NB4 (cell line): Measurements from ENCODE around the gene LNX2.

Source experiments
- DNase-seq: peaks from one replicate; pipeline ENCODE4 v3.0.0; 2010; ENCODE audit warnings: low read depth
- H3K4me3 ChIP-seq: one replicate; pipeline ENCODE4 v1.5.1; 2011; ENCODE audit warnings: mild to moderate bottlenecking, low read depth, low read length, moderate library complexity
- MYC ChIP-seq: IDR thresholded peaks from 2 replicates; pipeline ENCODE4 v1.6.1; 2011; ENCODE audit warnings: low read depth, low read length
- POLR2A ChIP-seq: IDR thresholded peaks from 2 replicates; pipeline ENCODE4 v1.6.1; 2011; ENCODE audit warnings: mild to moderate bottlenecking; ENCODE audit not compliant: insufficient read length; ENCODE audit errors: extremely low read depth
- TF ChIP-seq, protein P1 (sequence below): IDR thresholded peaks from 2 replicates; pipeline ENCODE4 v1.6.1; 2011; ENCODE audit warnings: low read depth, low read length
- TF ChIP-seq, protein P2 (sequence below): IDR thresholded peaks from one replicate; pipeline ENCODE4 v1.5.1; 2012; ENCODE audit warnings: low read depth, low read length

Gene LNX2

DNA sequence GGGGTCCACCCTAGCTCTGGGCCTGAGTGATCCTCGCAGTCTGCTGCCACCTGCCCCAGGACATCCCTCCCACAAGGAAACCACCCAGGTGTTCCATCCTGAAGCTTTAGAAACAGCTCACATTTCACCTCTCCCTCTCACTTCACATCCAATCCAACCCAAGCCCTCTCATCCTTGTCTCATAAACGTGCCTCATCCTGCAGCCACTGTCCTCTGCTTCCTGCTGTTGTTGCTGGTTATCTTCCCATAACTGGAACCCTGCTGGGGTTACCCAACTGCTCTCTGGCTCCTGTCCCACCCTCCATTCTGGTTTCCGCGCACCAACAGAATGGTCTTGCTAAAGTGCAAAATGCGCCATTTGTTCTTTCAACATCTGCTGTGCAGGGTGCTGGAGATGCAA lies 110.2 kb downstream of the LNX2 start:
- DNase-seq, result peak; percentile 9
- H3K4me3 ChIP-seq, result no peak overlapping the region
- TF ChIP-seq, protein P1, sequence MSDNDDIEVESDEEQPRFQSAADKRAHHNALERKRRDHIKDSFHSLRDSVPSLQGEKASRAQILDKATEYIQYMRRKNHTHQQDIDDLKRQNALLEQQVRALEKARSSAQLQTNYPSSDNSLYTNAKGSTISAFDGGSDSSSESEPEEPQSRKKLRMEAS, result no peak
- TF ChIP-seq MYC (no peak), POLR2A (no peak)
- TF ChIP-seq, protein P2, sequence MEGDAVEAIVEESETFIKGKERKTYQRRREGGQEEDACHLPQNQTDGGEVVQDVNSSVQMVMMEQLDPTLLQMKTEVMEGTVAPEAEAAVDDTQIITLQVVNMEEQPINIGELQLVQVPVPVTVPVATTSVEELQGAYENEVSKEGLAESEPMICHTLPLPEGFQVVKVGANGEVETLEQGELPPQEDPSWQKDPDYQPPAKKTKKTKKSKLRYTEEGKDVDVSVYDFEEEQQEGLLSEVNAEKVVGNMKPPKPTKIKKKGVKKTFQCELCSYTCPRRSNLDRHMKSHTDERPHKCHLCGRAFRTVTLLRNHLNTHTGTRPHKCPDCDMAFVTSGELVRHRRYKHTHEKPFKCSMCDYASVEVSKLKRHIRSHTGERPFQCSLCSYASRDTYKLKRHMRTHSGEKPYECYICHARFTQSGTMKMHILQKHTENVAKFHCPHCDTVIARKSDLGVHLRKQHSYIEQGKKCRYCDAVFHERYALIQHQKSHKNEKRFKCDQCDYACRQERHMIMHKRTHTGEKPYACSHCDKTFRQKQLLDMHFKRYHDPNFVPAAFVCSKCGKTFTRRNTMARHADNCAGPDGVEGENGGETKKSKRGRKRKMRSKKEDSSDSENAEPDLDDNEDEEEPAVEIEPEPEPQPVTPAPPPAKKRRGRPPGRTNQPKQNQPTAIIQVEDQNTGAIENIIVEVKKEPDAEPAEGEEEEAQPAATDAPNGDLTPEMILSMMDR, result no peak

- H3K4me3 ChIP-seq, result no peak overlapping the region
- no peak for TF ChIP-seq MYC
- TF ChIP-seq, protein P2, result no peak
- no peak for TF ChIP-seq POLR2A
- TF ChIP-seq, protein P1, result no peak
- DNase-seq, result no peak
Measured at GRCh38 chr13:27508802-27509201, 111.5 kb downstream of the LNX2 start.

GRCh38 chr13:27505792-27506191 lies 114.5 kb downstream of the LNX2 start:
- no peak for TF ChIP-seq POLR2A
- TF ChIP-seq MYC, result no peak
- TF ChIP-seq, protein P1, result no peak
- TF ChIP-seq, protein P2, result no peak
- DNase-seq, result no peak
- H3K4me3 ChIP-seq, result no peak overlapping the region

- DNase-seq, result no peak
- no peak overlapping the region for H3K4me3 ChIP-seq
- TF ChIP-seq, protein P2, result no peak
- TF ChIP-seq, protein P1, result no peak
- TF ChIP-seq POLR2A (no peak), MYC (no peak)
Measured at GRCh38 chr13:27504868-27505194, 115.5 kb downstream of the LNX2 start.

DNA sequence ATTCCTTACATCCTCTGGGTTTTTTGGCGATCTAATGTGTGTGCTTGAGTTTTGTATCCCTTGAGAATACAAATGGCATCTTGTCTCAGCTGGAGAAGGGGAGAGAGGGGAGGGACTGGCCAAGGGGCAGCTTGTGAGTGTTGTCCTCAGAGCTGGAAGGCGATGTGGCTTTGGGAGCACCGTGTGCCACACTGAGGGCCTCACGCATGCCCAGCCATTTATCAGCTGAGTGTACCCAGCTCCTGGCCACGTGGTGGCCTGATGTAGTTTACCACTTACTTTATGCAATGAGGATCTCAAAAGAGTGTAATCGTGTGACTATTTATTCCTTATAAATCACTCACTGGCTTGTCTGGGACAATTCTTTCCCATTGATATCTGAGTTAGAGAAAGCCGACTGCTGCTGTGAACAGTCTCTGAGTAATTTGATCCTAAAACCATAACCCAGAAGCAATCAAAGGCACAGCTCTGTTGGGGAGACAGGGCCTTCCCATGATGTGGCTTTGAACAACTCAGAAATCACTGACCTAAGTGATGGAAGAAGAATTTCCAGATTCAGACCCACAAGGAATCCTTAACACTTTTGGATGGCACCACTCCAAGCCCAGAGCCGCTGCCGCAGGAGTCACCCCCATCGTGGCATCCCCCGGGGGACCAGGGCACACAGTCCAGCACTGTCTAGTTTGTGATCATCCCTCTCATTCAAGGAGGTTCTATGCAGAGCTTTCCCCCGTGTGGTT lies 116.0 kb downstream of the LNX2 start:
- TF ChIP-seq POLR2A (no peak), MYC (no peak)
- TF ChIP-seq, protein P2, result no peak

More for the DNA sequence above, 116.0 kb downstream of the LNX2 start:
- H3K4me3 ChIP-seq, result no peak overlapping the region
- no peak for DNase-seq
